SU-DHL-6 (cell line): ENCODE results near the gene PTPRN2.
"Not testable (repeated sequence)": the region's sequence is repeated elsewhere in the genome, so short reads cannot be mapped to it uniquely, and the experiment has no call there.

Experiments
- CTCF ChIP-seq: fragments of 200-600 bp; sonication (generic); IDR thresholded peaks from one replicate; pipeline ENCODE4 v1.5.1; 2017; ENCODE audit warnings: antibody characterized with exemption, mild to moderate bottlenecking, low read length, moderate library complexity; ENCODE audit not compliant: insufficient read depth, poor library complexity, severe bottlenecking
- EZH2phosphoT487 ChIP-seq: fragments of 200-600 bp; sonication (generic), shearing (Covaris generic); conservative IDR thresholded peaks from 2 replicates; pipeline ENCODE4 v1.6.1; 2018; ENCODE audit warnings: mild to moderate bottlenecking, antibody characterized with exemption, low read length, moderate library complexity, mixed read lengths

GRCh38 chr7:158253670-158254045 lies 334.0 kb downstream of the PTPRN2 start:
- TF ChIP-seq CTCF, EZH2phosphoT487: not testable (repeated sequence)
